ENCODE measurements around the gene ANGPTL2.

DNA sequence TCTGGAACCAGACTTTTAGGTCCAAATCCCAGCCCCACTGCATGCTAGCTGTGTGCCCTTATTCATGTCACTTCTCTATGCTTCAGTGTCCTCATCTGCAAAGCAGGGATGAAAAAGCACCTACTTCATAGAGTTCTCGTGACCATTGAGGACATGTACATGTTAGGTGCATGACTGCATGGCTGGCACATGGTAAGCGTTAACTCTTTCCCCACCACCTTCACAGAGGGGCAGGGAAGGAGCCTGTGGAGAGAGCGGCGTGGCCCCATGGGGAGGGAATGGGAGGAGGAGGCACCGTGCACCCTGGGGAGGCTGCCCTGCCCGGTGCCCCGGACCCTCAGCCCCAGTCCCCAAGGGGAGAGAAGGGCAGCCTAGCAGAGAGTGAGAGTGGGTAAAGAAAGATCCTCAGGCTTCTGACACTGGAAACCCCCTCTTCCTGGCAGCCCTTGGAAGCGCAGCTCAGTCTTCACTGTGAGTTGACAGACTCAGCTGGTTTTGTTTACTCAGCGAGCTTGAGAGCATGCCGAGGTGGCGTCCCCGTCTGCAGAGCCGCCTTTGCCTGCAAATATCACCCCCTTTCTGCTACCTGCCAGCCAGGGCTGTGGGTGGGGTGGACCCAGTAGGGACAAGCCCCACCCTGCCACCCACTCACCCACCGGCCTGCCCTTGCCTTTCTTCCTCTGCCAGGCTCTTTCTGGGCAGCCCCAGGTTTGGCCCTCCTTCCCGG, 10.6 kb upstream of the ANGPTL2 start:
- TF ChIP-seq, protein P1, sequence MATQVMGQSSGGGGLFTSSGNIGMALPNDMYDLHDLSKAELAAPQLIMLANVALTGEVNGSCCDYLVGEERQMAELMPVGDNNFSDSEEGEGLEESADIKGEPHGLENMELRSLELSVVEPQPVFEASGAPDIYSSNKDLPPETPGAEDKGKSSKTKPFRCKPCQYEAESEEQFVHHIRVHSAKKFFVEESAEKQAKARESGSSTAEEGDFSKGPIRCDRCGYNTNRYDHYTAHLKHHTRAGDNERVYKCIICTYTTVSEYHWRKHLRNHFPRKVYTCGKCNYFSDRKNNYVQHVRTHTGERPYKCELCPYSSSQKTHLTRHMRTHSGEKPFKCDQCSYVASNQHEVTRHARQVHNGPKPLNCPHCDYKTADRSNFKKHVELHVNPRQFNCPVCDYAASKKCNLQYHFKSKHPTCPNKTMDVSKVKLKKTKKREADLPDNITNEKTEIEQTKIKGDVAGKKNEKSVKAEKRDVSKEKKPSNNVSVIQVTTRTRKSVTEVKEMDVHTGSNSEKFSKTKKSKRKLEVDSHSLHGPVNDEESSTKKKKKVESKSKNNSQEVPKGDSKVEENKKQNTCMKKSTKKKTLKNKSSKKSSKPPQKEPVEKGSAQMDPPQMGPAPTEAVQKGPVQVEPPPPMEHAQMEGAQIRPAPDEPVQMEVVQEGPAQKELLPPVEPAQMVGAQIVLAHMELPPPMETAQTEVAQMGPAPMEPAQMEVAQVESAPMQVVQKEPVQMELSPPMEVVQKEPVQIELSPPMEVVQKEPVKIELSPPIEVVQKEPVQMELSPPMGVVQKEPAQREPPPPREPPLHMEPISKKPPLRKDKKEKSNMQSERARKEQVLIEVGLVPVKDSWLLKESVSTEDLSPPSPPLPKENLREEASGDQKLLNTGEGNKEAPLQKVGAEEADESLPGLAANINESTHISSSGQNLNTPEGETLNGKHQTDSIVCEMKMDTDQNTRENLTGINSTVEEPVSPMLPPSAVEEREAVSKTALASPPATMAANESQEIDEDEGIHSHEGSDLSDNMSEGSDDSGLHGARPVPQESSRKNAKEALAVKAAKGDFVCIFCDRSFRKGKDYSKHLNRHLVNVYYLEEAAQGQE (IDR thresholded peaks at IDR 0.05; ENCODE audit: low read depth), result no peak
- TF ChIP-seq POLR2A (IDR thresholded peaks at IDR 0.05; ENCODE audit: borderline replicate concordance, extremely low read depth, insufficient read depth, insufficient read length) (no peak), FOSL1 (IDR thresholded peaks at IDR 0.05; ENCODE audit: low read depth) (no peak), RAD21 (IDR thresholded peaks at IDR 0.05; ENCODE audit: low read depth) (no peak), POLR2AphosphoS5 (IDR thresholded peaks at IDR 0.05; ENCODE audit: low read depth, low read length) (no peak), SIN3A (IDR thresholded peaks at IDR 0.05; ENCODE audit: low read depth) (no peak), YY1 (IDR thresholded peaks at IDR 0.05; ENCODE audit: extremely low read depth, insufficient replicate concordance, low read depth, low read length) (no peak), ZNF274 (IDR thresholded peaks at IDR 0.05; ENCODE audit: low read depth, low read length) (no peak), ELF1 (IDR thresholded peaks at IDR 0.05; ENCODE audit: borderline replicate concordance, low read depth) (no peak), EZH2 (IDR thresholded peaks at IDR 0.05) (no peak), ZFX (IDR thresholded peaks at IDR 0.05) (no peak)
- TF ChIP-seq, protein P2, sequence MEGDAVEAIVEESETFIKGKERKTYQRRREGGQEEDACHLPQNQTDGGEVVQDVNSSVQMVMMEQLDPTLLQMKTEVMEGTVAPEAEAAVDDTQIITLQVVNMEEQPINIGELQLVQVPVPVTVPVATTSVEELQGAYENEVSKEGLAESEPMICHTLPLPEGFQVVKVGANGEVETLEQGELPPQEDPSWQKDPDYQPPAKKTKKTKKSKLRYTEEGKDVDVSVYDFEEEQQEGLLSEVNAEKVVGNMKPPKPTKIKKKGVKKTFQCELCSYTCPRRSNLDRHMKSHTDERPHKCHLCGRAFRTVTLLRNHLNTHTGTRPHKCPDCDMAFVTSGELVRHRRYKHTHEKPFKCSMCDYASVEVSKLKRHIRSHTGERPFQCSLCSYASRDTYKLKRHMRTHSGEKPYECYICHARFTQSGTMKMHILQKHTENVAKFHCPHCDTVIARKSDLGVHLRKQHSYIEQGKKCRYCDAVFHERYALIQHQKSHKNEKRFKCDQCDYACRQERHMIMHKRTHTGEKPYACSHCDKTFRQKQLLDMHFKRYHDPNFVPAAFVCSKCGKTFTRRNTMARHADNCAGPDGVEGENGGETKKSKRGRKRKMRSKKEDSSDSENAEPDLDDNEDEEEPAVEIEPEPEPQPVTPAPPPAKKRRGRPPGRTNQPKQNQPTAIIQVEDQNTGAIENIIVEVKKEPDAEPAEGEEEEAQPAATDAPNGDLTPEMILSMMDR (IDR thresholded peaks at IDR 0.05 in 2 of 3, conservative IDR thresholded peaks at IDR 0.05 in 1 of 3; ENCODE audit: borderline replicate concordance in 1 of 3, insufficient read depth in 1 of 3, low read depth in 2 of 3, low read length in 2 of 3), result no peak

All from HCT116 (cell line).